GM21447 (cell line): ENCODE results near the gene PRTN3.
"Not testable (repeated sequence)": the region's sequence is repeated elsewhere in the genome, so short reads cannot be mapped to it uniquely, and the experiment has no call there.

Experiments
- ATAC-seq: cut with Tn5 transposase; IDR thresholded peaks from one replicate; pipeline ENCODE4 v1.9.1; 2021; ENCODE audit not compliant: unreplicated experiment

PRTN3 gene

GRCh38 chr19:843836-844545, 3.2 kb downstream of the PRTN3 start:
- no peak for ATAC-seq

GRCh38 chr19:844546-844971, 3.8 kb downstream of the PRTN3 start:
- no peak for ATAC-seq

DNA sequence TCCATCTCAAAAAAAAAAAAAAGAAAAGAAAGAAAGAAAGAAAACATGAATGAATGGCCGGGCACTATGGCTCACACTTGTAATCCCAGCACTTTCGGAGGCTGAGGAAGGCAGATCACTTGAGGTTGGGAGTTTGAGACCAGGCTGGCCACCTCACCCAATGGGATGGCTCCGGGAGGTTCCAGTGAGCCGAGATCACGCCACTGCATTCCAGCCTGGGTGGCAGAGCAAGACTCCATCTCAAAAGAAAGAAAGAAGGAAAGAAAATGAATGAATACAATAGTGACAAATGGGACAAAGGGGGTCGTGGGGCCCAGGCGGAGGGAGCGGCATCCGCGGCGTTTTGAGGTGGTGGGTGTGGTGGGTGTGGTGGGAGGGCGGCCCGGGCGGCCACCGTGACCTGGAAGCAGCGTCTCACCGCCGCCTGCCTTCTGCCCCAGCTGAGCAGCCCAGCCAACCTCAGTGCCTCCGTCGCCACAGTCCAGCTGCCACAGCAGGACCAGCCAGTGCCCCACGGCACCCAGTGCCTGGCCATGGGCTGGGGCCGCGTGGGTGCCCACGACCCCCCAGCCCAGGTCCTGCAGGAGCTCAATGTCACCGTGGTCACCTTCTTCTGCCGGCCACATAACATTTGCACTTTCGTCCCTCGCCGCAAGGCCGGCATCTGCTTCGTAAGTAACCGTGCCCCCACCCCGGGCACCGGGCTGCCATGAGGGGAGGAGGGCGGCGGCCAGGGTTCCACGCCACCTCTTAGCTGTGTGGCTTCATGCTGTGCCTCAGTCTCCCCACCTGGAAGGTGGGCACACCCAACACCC, 5.1 kb downstream of the PRTN3 start:
- ATAC-seq = no peak

DNA sequence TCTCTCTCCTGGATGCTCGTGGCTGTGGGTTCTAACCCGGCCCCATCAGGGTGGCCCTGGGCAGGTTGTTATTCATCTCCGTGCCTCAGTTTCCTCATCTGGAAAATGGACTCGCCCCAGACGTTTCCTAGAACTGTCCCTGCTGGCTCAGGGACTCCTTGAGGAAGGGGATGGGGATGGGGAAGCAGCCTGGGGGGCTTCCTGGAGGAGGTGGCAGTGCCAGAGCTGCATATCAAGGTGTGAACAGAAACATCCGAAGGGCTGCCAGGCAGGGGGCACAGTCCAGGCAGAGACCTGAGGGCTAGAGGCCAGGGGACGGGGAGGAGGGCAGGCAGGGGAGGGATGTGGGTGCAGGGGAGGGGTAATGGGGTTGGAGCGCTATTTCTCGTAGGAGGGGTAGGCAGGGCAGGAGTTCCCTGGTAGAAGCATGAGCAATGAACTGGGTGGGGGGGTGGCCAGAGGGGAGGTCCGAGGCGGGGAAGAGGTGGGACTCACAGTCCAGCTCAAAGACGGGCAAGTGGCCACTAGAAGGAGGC, 7.7 kb downstream of the PRTN3 start:
- no peak for ATAC-seq

- not testable (repeated sequence) for ATAC-seq
Observed at GRCh38 chr19:849195-849594, 8.4 kb downstream of the PRTN3 start.

DNA sequence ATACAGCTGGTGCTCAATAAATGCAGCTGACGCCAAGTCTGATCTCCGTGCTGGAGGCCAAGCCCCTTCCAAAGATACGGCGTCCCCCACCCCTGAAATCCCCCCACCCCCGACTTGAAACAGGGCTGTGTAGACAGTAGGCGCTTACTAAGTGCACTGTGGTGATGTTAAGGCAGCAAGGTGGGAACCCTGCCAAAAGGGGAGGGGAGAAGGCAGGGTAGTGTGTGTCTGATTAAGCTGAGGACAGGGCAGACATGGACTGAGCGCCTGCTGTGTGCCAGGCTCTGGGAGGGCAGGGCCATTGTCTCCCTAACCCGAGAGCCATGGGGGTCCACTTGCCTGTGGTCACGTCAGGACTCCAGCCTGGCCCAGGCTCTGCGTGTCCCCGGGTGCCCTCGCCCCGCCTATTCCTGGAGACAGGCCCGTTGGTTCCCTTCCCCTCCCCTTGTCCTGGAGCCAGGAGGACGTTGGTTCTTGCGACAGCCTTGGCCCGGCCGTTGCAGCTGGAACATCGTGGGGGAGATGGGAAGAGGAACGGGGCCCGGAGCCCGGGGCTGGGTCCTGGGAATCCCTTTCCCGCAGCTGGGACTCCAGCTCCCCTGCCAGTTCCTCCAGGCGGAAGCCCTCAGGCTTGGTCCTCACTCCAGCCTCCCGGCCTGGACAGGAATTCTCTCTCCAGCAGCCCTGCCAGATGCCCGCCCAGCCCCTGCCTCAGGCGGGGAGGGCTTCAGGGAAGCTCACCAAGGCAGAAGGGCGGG, 9.6 kb downstream of the PRTN3 start:
- ATAC-seq = no peak

DNA sequence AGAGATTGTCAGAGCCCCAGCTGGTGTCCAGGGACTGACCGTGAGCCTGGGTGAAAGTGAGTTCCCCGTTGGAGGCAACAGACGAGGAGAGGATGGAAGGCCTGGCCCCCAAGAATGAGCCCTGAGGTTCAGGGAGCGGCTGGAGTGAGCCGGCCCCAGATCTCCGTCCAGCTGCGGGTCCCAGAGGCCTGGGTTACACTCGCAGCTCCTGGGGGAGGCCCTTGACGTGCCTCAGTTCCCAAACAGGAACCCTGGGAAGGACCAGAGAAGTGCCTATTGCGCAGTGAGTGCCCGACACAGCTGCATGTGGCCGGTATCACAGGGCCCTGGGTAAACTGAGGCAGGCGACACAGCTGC, 10.2 kb downstream of the PRTN3 start:
- ATAC-seq = no peak

- no peak for ATAC-seq
Observed at GRCh38 chr19:852136-853013, 11.6 kb downstream of the PRTN3 start, which contains the start of gene ELANE. TSS of gene ELANE (plus strand) at chr19:852303. CDS start at chr19:852329, 26 bp downstream.

- no peak for ATAC-seq
Observed at GRCh38 chr19:853014-853585, 12.3 kb downstream of the PRTN3 start.

DNA sequence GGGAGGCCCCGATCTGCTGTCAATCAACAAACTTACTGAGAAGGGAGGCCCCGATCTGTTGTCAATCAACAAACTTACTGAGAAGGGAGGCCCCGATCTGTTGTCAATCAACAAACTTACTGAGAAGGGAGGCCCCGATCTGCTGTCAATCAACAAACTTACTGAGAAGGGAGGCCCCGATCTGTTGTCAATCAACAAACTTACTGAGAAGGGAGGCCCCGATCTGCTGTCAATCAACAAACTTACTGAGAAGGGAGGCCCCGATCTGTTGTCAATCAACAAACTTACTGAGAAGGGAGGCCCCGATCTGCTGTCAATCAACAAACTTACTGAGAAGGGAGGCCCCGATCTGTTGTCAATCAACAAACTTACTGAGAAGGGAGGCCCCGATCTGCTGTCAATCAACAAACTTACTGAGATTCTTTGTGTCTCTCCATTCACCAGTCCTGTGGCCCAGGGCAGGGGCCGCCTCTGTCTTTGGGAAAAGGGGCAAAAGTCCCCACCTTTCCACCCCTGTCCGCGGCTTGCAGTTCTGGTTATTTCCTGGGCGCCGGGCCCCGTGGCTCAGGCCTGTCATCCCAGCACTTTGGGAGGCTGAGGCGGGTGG, 12.9 kb downstream of the PRTN3 start:
- ATAC-seq = not testable (repeated sequence)

DNA sequence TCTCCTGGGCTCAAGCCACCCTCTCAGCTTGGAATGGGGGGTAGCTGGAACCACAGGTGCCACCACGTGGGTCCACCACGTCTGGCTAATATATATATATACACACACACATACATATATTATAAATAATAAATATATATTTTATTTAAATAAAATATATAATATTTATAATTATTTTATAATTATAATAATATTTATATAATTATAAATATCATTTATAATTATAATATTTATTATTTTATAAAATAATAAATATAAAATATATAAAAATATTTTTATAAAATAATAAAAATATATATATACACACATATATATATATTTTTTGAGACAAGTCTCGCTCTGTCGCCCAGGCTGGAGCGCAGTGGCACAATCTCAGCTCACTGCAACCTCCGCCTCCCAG, 13.8 kb downstream of the PRTN3 start:
- no peak for ATAC-seq

- ATAC-seq = no peak
Observed at GRCh38 chr19:855142-855541, 14.3 kb downstream of the PRTN3 start.

DNA sequence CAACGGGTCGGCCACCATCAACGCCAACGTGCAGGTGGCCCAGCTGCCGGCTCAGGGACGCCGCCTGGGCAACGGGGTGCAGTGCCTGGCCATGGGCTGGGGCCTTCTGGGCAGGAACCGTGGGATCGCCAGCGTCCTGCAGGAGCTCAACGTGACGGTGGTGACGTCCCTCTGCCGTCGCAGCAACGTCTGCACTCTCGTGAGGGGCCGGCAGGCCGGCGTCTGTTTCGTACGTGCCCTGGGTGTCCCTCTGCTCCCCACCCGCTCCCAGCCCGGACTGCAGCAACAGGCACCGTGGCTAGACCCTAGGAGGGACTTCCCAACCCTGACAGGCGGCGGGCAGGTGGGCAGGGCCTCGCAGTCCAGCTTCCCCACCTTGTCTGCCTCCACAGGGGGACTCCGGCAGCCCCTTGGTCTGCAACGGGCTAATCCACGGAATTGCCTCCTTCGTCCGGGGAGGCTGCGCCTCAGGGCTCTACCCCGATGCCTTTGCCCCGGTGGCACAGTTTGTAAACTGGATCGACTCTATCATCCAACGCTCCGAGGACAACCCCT, 14.8 kb downstream of the PRTN3 start:
- ATAC-seq = no peak

- no peak for ATAC-seq
Observed at GRCh38 chr19:858284-858683, 17.5 kb downstream of the PRTN3 start.

DNA sequence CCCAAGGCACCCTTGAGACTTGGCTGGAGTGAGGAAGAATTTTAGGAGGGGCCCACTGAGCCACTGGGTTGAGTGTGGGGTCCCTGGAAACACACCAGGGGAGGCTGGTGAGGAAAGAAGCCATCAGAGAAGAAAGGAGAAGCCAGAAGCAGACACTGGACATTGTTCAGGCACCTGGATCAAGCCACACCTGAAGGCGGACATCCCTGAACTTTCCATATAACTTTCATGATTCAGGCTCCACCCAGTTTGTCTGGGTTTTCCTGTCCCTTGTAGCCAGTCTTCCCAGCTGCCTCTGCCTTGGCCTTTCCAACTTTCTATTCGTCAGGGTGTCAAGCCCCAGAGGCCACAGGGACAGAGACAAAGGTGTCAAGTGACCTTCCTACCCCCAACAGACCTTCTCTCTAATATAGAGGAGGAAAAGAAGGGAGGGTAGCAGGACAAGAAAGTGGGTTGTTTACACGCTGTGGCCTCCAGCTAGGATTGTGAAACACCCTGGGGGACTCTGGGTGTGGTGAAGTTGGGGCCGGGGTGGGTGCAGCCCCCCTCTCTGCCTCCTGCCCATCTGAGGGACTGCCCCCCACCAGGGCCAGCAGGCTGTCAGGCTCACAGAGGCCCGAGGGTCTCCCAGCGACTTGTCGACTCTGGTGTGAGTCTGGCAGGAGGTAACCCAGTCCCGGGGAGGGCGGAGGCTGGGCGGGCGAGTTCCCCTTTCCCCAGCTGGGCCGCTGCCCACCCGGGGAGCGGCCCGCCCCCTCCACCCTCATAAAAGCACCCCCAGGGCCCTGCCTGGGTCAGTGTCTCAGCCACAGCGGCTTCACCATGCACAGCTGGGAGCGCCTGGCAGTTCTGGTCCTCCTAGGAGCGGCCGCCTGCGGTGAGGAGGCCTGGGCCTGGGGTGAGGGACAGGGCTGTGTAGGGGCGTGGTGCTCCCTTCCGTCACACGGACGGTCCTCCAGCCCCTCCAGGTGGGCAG, 18.4 kb downstream of the PRTN3 start, which contains the start of gene CFD:
TSS of gene CFD (plus strand) at position 797 of the 976 bp plus-strand sequence. CDS start at position 823, 26 bp downstream.
- no peak for ATAC-seq

DNA sequence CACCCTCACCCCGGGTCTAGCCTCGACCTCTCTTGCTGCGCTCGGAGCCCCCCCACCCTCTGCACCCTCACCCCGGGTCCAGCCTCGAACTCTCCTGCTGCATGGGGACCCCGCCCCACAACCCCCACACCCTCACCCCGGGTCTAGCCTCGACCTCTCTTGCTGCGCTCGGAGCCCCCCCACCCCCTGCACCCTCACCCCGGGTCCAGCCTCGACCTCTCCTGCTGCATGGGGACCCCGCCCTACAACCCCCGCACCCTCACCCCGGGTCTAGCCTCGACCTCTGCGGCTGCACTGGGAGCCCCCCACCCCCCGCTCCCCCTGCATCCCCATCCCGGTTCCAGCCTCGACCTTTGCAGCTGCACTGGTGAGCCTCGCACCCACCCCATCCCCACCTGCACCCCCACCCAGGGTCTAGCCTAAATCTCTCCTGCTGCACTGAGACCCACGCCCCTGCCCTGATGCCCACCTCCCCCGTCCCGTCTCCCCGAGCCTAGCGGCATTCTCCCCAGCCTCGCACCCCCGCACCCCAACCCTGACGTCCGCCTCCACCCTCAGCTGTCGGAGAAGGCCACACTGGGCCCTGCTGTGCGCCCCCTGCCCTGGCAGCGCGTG, 20.4 kb downstream of the PRTN3 start:
- no peak for ATAC-seq

DNA sequence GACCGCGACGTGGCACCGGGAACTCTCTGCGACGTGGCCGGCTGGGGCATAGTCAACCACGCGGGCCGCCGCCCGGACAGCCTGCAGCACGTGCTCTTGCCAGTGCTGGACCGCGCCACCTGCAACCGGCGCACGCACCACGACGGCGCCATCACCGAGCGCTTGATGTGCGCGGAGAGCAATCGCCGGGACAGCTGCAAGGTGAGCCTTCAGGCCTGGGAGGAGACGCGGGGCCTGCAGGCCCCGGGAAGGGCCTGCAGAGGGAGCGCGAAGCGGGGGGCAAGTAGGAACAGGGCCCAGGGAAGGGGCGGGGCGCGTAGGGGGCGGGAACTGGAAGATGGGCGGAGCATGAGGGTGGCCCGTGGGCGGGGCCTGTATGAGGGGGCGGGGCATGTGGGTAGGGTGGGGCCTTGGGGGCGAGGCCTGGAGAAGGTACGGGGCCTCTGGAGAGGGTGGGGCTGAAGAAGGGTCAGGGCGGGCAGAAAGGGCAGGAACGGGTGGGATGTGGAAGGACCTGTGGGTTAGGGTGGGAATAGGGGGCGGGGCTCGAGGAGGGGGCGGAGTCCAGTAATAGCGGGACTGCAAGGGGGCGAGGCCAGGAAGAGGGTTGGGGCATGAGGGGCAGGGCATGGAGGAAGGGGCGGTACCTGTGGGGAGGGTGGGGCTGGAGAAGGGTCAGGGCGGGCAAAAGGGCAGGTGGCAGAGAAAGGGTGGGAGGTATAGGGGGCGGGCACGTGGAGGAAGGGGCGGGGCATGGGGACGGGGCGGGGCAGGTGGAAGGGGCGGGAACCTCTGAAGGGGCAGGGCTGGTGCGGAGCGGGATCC, 21.2 kb downstream of the PRTN3 start:
- no peak for ATAC-seq
